ENCODE measurements around the gene DACT3. TPM values are rescaled to one million over a fixed set of nuclear protein-coding genes. Genes with fewer than 3 reads are reported as not detected.

DACT3 gene
- total RNA-seq, 1 donor from 2014 or later: 0.34 TPM

DNA sequence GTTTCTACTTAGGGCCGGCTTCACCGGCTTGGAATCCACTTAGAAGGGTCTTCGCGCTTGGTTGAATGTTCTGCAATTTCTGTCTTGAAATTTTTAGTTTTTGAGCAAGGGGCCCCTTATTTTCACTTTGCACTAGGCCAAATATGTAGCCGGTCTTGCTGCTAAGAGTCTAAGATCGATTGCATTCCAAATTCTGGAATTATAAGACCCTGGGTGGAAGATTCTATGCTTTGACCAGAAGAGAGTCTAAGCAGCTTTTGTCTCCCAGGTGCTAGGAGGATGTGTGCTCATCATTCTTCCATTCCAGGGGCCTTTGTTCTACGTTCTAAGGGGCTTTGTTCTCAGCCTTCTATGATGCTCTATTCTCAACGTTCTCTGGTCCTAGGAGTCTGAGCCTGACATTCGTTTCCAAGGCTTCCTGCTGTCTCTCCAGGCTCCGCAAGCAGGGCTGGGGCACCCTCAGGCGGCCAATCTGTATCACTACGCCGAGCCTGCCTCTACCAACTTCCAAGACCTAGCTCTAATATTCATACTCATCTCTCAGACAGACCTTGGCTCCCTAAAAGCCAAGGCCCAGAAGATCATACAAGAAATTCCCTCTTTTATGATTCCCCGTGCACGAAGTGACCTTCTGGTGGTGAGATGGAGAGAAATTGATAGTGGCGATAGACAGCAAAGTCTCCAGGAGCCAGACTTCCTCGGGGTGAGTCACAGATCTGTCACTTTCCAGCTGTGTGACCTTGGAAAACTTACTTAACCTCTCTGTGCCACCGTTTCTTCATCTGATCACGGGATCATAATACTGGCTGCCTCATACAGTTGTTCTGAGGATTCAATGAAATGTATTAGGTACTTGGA, 982 bp upstream of the DACT3 start:
- peak; percentile 95 for DNase-seq

DNA sequence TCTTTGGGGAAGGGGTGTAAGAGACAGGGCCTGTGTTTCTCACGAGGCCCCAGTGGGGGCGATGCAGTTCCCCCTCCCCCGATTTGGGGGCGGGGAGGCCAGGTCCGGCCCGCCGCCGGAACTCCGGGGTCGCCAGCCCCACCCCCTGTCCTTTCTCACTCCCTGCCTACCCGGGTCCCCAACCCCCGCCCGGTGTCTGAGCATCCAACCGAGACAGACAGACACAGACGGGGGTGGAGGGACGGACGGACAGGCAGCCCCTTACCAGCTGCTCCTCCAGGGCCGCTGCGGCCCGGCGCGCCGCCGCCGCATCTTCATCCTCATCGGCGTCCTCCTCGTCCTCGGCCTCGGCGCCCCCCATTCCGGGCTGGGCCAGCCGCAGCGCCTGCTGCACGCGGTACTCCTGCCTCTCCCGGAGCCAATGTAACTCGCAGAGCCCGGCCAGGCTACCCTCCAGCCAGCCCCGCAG, 397 bp downstream of the DACT3 start:
- DNase-seq: no peak

DNA sequence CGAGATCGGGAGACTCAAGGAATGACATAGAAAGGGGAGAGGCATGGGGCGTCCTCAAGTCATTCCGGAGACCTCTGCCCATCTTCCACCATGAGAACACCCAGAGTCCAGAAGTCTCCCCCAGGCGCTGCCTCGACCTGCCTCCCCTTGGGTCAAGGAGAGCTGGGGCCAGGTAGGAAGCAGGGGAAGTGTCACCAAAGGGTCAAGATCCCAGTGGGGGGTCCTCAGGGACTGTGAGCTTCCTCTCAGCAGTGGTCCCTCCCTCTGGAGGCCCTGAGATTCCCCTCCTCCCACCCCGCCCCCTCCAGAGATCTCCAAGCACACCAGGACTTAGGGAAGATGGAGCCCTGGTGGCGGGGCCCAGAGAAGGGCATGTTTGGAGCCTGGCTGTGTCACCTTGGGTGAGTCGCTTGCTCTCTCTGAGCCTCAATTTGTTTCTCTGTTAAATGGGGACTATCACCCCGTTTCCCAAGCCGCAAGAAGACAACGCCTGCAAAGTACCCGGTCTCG, 919 bp downstream of the DACT3 start:
- DNase-seq: no peak

DNA sequence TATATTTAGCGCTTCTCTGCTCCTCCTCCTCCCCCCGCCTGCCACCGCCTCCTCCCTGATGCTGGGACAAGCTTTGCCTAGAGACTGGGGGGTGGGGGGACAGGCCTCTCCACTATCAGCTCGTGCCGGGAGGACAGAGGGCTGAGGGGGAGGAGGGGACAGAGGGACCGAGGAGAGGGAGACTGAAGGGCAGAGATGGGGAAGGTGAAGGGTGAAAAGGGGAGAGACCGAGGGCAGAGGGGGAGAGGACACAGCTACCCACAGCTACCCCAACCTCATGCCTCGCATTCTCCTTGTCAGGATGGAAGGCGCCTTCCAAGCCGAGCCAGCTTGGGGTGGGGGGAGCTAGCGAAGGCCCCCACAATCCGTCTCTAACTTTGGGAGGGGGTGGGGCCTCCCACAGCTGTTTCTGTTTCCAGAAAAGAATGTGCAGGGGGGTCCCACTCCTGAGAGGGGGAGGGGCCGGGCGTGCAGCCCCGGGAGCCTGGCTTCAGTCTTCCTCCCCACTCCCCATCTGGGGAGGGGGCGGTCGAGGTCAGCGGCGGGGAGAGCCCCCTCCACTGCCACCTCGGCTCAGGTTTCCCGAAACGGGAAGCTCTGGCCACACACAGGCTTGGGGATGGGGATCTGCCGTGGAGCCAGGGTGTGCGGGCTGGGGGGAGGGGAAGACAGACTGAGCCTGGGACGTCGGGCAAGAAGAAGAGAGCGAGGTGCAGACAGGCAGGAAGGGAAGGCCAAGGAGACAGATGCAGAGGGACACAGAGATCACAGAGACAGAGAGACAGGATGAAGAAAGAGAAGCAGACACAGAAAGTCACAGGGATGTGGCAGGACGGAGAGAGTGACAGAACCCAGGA, 1.6 kb downstream of the DACT3 start:
- no peak for DNase-seq

DNA sequence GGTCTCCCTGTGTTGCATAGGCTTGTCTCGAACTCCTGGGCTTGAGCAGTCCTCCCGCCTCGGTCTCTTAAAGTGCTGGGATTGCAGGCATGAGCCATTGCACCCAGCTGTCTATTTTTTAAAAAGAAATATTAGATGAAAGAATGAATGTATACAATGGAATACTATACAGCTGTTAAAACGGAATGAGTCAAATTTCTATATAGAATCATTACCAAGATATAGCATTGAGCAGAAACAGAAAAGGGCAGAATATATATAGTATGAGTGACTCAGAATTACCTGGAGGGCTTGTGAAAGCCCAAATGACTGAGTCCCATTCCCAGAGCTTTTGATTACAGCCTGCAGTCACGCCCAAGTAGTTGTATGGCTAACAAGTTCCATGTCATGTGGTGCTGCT, 4.4 kb downstream of the DACT3 start:
- no peak for DNase-seq

GRCh38 chr19:46654621-46655152, 6.3 kb downstream of the DACT3 start:
- DNase-seq: no peak

DNA sequence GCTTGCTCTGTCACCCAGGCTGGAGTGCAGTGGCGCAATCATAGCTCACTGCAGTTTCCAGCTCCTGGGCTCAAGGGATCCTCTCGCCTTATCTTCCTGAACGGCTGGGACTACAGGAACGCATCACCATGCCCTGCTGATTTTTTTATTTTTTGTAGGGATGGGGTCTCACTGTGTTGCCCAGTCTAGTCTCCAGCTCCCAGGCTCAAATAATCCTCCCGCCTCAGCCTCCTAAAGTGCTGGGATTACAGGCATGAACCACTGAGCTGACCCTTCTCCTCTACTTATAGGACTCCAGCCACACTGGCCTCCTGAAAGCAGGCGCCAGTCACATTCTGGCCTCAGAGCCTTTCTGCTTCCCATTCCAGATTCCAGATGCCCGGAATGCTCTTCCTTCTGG, 10.5 kb downstream of the DACT3 start:
- no peak for DNase-seq

GRCh38 chr19:46648961-46649960, 11.7 kb downstream of the DACT3 start:
- no peak for DNase-seq

GRCh38 chr19:46648060-46648960, 12.7 kb downstream of the DACT3 start:
- no peak for DNase-seq

DNA sequence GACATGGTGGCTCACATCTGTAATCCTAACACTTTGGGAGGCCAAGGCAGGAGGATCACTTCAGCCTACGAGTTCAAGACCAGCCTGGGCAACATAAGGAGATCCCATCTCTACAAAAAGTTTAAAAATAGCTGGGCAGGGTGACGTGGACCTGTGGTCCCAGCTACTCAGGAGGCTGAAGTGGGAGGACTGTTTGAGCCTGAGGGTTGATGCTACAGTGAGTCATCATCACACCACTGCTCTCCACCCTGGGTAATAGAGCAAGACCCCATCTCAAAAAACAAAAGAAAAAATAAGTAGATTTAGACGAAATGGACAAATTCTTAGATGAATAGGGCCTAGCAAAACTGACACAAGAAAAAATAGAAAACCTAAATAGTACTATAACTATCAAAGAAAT, 14.6 kb downstream of the DACT3 start:
- DNase-seq: no peak

DNA sequence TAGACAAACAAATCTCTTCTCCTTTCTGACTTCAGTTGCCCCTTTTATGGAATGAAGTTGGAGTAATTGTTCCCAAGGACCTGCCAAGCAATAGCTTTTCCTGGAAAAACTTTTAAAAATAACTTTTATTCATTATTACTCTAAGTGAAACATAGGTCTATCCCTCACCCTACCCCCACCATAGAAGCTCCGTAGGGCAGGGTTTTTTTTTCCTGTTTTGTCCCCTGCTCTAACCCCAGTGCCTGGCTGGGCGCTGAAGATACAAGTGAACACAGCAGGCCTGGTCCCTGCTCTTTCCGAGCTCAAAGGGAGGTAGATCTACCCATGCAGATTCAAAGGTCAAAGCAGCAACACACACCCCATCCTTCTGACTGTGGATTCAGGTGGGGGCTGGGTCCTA, 16.3 kb downstream of the DACT3 start:
- no peak for DNase-seq

DNA sequence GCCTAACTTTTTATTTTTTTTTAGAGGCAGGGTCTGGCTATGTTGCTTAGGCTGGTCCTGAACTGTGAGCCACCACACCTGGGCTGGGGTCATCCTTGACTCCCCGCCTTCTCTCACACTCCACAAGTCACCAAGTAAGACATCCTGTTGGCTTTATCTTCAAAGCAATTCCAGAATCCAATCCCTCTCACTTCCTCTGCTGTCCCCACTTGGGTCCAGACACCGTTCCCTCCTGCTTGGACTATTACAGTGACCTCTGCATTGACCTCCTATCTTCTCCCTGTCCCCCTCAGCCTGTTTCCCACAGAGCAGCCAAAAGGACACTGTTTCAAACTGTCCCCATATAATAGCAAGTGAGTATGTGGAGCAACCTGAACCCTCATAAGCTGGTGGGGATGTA, 20.3 kb downstream of the DACT3 start:
- no peak for DNase-seq

GRCh38 chr19:46639358-46640182, 21.4 kb downstream of the DACT3 start:
- DNase-seq: peak; percentile 33

GRCh38 chr19:46637224-46637623, 23.8 kb downstream of the DACT3 start:
- no peak for DNase-seq

DNA sequence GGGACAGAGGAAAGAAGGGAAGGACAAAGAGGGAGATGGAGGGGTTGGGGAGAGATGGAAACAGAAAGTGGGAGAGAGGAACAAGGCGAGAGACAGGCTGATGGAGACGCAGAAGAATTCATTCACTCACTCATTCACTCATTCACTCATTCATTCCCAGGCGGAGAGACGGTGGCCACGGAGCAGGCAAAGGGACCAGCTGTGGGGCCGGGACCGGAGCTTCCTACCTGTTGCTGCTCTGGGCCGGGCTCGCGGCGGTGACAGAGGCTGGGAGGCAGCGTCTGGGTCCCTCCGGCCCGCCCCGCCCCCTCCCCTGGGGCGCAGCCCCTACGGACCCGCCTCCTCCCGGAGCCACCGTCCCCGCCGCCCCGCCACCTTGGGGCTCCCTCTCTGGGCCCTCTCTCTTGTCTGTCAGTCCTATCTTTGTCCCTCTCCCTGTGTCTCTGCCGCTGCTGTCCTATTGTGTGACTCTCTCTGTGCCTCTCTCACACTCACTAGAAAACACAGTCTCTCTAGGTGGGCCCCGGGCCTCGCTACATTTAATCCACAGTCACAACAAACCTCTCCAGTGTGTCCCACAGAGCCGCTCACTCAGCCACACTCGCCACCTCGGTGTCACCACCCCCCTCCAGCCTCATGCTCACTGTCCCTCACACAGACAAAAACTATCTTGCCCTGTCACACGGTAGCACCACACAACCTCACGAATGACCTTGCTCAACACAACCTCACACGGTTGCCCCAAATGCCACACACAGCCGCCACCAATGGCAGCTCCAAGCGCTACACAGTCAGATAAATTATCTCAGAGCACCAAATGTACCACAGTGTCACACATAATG, 24.8 kb downstream of the DACT3 start, which contains the start of gene GNG8:
GNG8 (minus strand) TSS at position 283 of the 842 bp plus-strand sequence. CDS start 1,520 bp downstream, outside the sequence.
- no peak for DNase-seq

DNA sequence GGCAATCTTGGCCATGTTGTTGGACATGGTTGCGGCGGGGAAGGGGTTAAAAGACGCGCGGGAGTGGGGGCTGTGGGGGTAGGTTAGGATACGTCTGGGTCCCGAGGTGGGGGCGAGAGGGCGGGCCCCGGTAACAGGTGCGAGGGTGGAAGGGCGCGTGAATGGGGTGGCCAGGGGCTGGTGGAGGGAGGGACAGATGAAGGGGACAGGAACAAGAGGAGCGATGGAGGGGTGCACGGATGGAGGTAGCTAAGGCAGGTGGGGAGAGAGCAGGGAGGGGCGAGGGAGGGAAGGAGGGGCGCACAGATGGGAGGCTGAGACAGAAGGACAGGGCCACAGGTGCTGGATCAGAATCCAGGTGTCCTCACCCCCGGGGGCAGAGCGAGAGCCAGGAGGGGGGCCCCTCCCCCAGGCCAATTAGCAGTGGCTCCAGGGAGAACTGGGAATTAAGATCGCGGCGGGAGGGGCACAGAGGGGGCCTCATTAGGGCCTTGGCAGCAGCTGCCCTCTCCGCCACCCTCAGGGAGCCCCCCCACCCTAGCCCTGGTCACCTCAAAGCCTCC, 26.2 kb downstream of the DACT3 start:
- DNase-seq: no peak

GRCh38 chr19:46634045-46634655, 26.8 kb downstream of the DACT3 start:
- peak; percentile 92 for DNase-seq

DNA sequence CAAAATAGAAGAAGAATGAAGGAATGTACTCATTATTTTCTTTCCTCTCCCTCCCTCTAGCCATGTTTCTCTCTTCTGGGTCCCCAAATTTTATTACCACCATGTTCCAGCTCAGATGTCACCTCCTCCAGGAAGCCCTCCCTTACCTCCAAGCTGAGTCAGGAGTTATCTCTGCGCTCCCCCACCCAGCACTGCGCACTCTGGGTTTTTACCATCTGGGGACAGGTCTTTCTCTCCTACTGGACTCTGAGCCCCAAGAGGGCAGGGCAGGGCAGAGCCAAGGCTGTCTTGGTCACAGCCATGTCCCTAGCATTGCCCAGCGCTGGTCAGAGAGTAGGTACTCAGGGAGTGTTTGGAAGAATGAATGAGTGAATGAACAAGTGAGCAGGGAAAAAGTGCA, 27.9 kb downstream of the DACT3 start:
- no peak for DNase-seq

Measured in dermis blood vessel endothelial cell (primary cell).